Measurements from ENCODE around the gene CDC42EP4.

Gene CDC42EP4

GRCh38 chr17:73293480-73293911 lies 18.3 kb downstream of the CDC42EP4 start:
- DNase-seq: no peak

GRCh38 chr17:73293031-73293430 lies 18.8 kb downstream of the CDC42EP4 start:
- no peak for DNase-seq

GRCh38 chr17:73292031-73292531 lies 19.7 kb downstream of the CDC42EP4 start:
- DNase-seq: no peak

GRCh38 chr17:73291260-73291801 lies 20.5 kb downstream of the CDC42EP4 start:
- no peak for DNase-seq

GRCh38 chr17:73290399-73291259 lies 21.2 kb downstream of the CDC42EP4 start:
- no peak for DNase-seq

GRCh38 chr17:73289549-73290254 lies 22.1 kb downstream of the CDC42EP4 start:
- no peak for DNase-seq

GRCh38 chr17:73288534-73289302 lies 23.1 kb downstream of the CDC42EP4 start:
- no peak for DNase-seq

GRCh38 chr17:73286863-73287296 lies 24.9 kb downstream of the CDC42EP4 start:
- peak; percentile 8 for DNase-seq

- DNase-seq: no peak
Observed at GRCh38 chr17:73285916-73286862, 25.6 kb downstream of the CDC42EP4 start.

GRCh38 chr17:73285603-73285908 lies 26.2 kb downstream of the CDC42EP4 start:
- DNase-seq: no peak

GRCh38 chr17:73284906-73285602 lies 26.7 kb downstream of the CDC42EP4 start:
- no peak for DNase-seq

GRCh38 chr17:73284354-73284753 lies 27.4 kb downstream of the CDC42EP4 start:
- no peak for DNase-seq

- no peak for DNase-seq
Observed at GRCh38 chr17:73283841-73284282, 27.9 kb downstream of the CDC42EP4 start.

- no peak for DNase-seq
Observed at GRCh38 chr17:73283250-73283649, 28.6 kb downstream of the CDC42EP4 start.

- no peak for DNase-seq
Observed at GRCh38 chr17:73282629-73283028, 29.2 kb downstream of the CDC42EP4 start.

GRCh38 chr17:73281928-73282327 lies 29.9 kb downstream of the CDC42EP4 start:
- DNase-seq: no peak

- DNase-seq: no peak
Observed at GRCh38 chr17:73280191-73280590, 31.6 kb downstream of the CDC42EP4 start.

- DNase-seq: no peak
Observed at GRCh38 chr17:73279704-73280103, 32.1 kb downstream of the CDC42EP4 start.

GRCh38 chr17:73278465-73279453 lies 33.0 kb downstream of the CDC42EP4 start:
- DNase-seq: peak; percentile 95

GRCh38 chr17:73278049-73278464 lies 33.7 kb downstream of the CDC42EP4 start:
- DNase-seq: no peak

Data from NCI-H446 treated with DMSO at 0.1 percent for 48 hours (cell line).